Endothelial cell of umbilical vein (primary cell): ENCODE measurements around the gene PCDH15.
A peak's percentile ranks its signal among the peaks of the same experiment; 100 is the strongest.

Experiments used
- EZH2 ChIP-seq: IDR thresholded peaks from 2 replicates; pipeline ENCODE4 v1.6.1; 2012; ENCODE audit warnings: borderline replicate concordance, low read depth, mild to moderate bottlenecking, moderate library complexity, low read length, inconsistent platforms; ENCODE audit not compliant: severe bottlenecking
- FOS ChIP-seq: IDR thresholded peaks from 2 replicates; pipeline ENCODE4 v1.6.1; 2011; ENCODE audit warnings: mild to moderate bottlenecking, low read length, moderate library complexity, borderline replicate concordance; ENCODE audit not compliant: insufficient read depth
- GATA2 ChIP-seq: IDR thresholded peaks from 2 replicates; pipeline ENCODE4 v1.7.0; 2011; ENCODE audit warnings: low read depth, mild to moderate bottlenecking, moderate library complexity, mixed read lengths, low read length; ENCODE audit not compliant: insufficient read length, insufficient read depth
- JUN ChIP-seq: IDR thresholded peaks from 2 replicates; pipeline ENCODE4 v1.6.1; 2011; ENCODE audit warnings: borderline replicate concordance, low read depth; ENCODE audit not compliant: insufficient read length, insufficient read depth
- POLR2A ChIP-seq: IDR thresholded peaks from 2 replicates; pipeline ENCODE4 v1.6.1; 2012; ENCODE audit warnings: low read depth, mild to moderate bottlenecking, control low read depth, low read length
- POLR2AphosphoS5 ChIP-seq: IDR thresholded peaks from 2 replicates; pipeline ENCODE4 v1.6.1; 2012; ENCODE audit warnings: low read depth, mild to moderate bottlenecking, control low read depth, low read length, moderate library complexity; ENCODE audit not compliant: insufficient read depth
- TF ChIP-seq, protein P1 (sequence below): IDR thresholded peaks from 2 replicates; pipeline ENCODE4 v1.6.1; 2011; ENCODE audit not compliant: insufficient read depth, insufficient read length
- TF ChIP-seq, protein P2 (sequence below), 2 donors: IDR thresholded peaks; 1 replicate in 1 of 2; 2 replicates in 1 of 2; pipeline ENCODE4 v1.5.1; 2011; ENCODE audit warnings: low read length in 2 of 2, mild to moderate bottlenecking in 2 of 2, moderate library complexity in 2 of 2, control low read depth in 1 of 2, inconsistent platforms in 1 of 2, low read depth in 1 of 2; ENCODE audit not compliant: insufficient read depth in 1 of 2; ENCODE audit errors: extremely low read depth in 1 of 2

DNA sequence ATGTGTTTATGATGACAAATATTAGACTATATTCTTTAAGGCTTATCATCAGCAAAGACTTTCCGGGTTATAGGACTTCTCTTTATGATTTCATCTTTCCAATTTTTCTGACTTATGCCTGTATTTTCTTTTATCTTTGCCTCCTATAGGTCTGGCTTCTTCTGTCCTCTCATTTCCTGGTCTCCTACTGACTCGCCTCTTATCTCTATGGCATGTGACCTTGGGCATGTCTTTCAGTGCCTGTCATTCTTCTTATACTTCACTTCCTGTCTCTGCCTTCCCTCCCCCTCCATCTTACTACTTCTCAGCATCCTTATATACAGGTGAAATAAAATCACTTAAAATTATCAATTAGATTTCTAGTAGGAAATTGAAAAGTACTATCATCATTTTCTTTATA, 42.2 kb downstream of the PCDH15 start:
- TF ChIP-seq, protein P1, sequence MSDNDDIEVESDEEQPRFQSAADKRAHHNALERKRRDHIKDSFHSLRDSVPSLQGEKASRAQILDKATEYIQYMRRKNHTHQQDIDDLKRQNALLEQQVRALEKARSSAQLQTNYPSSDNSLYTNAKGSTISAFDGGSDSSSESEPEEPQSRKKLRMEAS = no peak
- TF ChIP-seq GATA2 (peak; percentile 85), POLR2AphosphoS5 (no peak), JUN (no peak), POLR2A (no peak), EZH2 (no peak), FOS (peak; percentile 39)
- TF ChIP-seq, protein P2, sequence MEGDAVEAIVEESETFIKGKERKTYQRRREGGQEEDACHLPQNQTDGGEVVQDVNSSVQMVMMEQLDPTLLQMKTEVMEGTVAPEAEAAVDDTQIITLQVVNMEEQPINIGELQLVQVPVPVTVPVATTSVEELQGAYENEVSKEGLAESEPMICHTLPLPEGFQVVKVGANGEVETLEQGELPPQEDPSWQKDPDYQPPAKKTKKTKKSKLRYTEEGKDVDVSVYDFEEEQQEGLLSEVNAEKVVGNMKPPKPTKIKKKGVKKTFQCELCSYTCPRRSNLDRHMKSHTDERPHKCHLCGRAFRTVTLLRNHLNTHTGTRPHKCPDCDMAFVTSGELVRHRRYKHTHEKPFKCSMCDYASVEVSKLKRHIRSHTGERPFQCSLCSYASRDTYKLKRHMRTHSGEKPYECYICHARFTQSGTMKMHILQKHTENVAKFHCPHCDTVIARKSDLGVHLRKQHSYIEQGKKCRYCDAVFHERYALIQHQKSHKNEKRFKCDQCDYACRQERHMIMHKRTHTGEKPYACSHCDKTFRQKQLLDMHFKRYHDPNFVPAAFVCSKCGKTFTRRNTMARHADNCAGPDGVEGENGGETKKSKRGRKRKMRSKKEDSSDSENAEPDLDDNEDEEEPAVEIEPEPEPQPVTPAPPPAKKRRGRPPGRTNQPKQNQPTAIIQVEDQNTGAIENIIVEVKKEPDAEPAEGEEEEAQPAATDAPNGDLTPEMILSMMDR (IDR thresholded peaks at IDR 0.05; ENCODE audit: extremely low read depth in 1 of 2, insufficient read depth in 1 of 2, low read depth in 1 of 2, low read length in 2 of 2) = no peak
